T-helper 1 cell (primary cell): Measurements from ENCODE around the gene H3-3A.
A peak's percentile ranks its signal among the peaks of the same experiment; 100 is the strongest.

ENCODE experiments used
- DNase-seq, 5 donors: peaks; one replicate each; pipeline ENCODE4 v3.0.0-alpha.2; 2012 to 2020

Gene H3-3A

GRCh38 chr1:226054519-226055327 is 7.8 kb upstream of the H3-3A start:
- no peak for DNase-seq

GRCh38 chr1:226059709-226060108 is 2.8 kb upstream of the H3-3A start:
- DNase-seq: no peak

- no peak for DNase-seq
Observed at GRCh38 chr1:226060427-226060826, 2.1 kb upstream of the H3-3A start.

GRCh38 chr1:226061068-226061840 is 1.3 kb upstream of the H3-3A start:
- DNase-seq: no peak

- peak in 2 of 5 donors; percentile 32 to 55 for DNase-seq
Observed at GRCh38 chr1:226061841-226062557, 517 bp upstream of the H3-3A start.

GRCh38 chr1:226063224-226063976 is 884 bp downstream of the H3-3A start:
- DNase-seq: peak; percentile 13 to 45 (median 26)

- peak in 1 of 5 donors; percentile 45 for DNase-seq
Observed at GRCh38 chr1:226063977-226064815, 1.7 kb downstream of the H3-3A start.

- peak in 4 of 5 donors; percentile 16 to 63 (median 28) for DNase-seq
Observed at GRCh38 chr1:226064816-226065248, 2.3 kb downstream of the H3-3A start.

- no peak for DNase-seq
Observed at GRCh38 chr1:226066415-226067078, 4.0 kb downstream of the H3-3A start.

- DNase-seq: peak in 1 of 5 donors; percentile 13
Observed at GRCh38 chr1:226069811-226070489, 7.4 kb downstream of the H3-3A start.

GRCh38 chr1:226072347-226072746 is 9.8 kb downstream of the H3-3A start:
- DNase-seq: no peak

- DNase-seq: no peak
Observed at GRCh38 chr1:226073184-226073950, 10.9 kb downstream of the H3-3A start.

GRCh38 chr1:226074046-226074445 is 11.5 kb downstream of the H3-3A start:
- no peak for DNase-seq

- DNase-seq: no peak
Observed at GRCh38 chr1:226076378-226076777, 13.9 kb downstream of the H3-3A start.

GRCh38 chr1:226078374-226078773 is 15.9 kb downstream of the H3-3A start:
- no peak for DNase-seq

GRCh38 chr1:226082587-226082917 is 20.0 kb downstream of the H3-3A start:
- DNase-seq: no peak

- no peak for DNase-seq
Observed at GRCh38 chr1:226082959-226083301, 20.4 kb downstream of the H3-3A start.

- peak; percentile 82 to 91 (median 89) for DNase-seq
Observed at GRCh38 chr1:226083302-226084101, 21.0 kb downstream of the H3-3A start.
